Upper lobe of right lung (tissue), 1 donor: ENCODE measurements around the gene SNAP47. TPM values are rescaled to one million over a fixed set of nuclear protein-coding genes. Genes with fewer than 3 reads are reported as not detected.
A peak's percentile ranks its signal among the peaks of the same experiment; 100 is the strongest.

Experiments
- ATAC-seq: fragments of 200-7000 bp; cut with Tn5 transposase; one replicate; pipeline ENCODE4 v1.9.1; 2020; ENCODE audit warnings: mild to moderate bottlenecking, moderate library complexity
- DNase-seq: peaks from one replicate; pipeline ENCODE4 v3.0.0-alpha.2; 2020
- H3K27ac ChIP-seq: fragments of 200-600 bp; one replicate; pipeline ENCODE4 v1.8.0; 2022
- H3K27me3 ChIP-seq: fragments of 200-600 bp; one replicate; pipeline ENCODE4 v1.8.0; 2022; ENCODE audit warnings: mild to moderate bottlenecking
- H3K36me3 ChIP-seq: fragments of 200-600 bp; one replicate; pipeline ENCODE4 v1.8.0; 2022
- H3K4me1 ChIP-seq: fragments of 200-600 bp; one replicate; pipeline ENCODE4 v1.8.0; 2022
- H3K4me3 ChIP-seq: fragments of 200-600 bp; one replicate; pipeline ENCODE4 v1.8.0; 2022; ENCODE audit warnings: mild to moderate bottlenecking
- H3K9me3 ChIP-seq: fragments of 200-600 bp; one replicate; pipeline ENCODE4 v1.8.0; 2022
- CTCF ChIP-seq: fragments of 200-600 bp; IDR thresholded peaks from one replicate; pipeline ENCODE4 v1.8.0; 2022; ENCODE audit warnings: antibody characterized with exemption
- intact Hi-C: fragments of 100-400 bp; cut with DNase I; formaldehyde crosslinking; loops from one replicate; pipeline ENCODE4 v1.11.0; 2022
- total RNA-seq: library from RNA; stranded (reverse); fragmentation: NEBNext Ultra II Directional; extraction: Animal tissue kit (Norgen Biotek cat#: 25700); gene quantifications from one replicate; pipeline ENCODE4 v1.2.1, GENCODE V29; 2021
- donor health status: DM: no; HTN: yes; CAD: no; lungs with severe emphysema.

The SNAP47 gene
- total RNA-seq, 1 donor from 2014 or later: 27.7 TPM

DNA sequence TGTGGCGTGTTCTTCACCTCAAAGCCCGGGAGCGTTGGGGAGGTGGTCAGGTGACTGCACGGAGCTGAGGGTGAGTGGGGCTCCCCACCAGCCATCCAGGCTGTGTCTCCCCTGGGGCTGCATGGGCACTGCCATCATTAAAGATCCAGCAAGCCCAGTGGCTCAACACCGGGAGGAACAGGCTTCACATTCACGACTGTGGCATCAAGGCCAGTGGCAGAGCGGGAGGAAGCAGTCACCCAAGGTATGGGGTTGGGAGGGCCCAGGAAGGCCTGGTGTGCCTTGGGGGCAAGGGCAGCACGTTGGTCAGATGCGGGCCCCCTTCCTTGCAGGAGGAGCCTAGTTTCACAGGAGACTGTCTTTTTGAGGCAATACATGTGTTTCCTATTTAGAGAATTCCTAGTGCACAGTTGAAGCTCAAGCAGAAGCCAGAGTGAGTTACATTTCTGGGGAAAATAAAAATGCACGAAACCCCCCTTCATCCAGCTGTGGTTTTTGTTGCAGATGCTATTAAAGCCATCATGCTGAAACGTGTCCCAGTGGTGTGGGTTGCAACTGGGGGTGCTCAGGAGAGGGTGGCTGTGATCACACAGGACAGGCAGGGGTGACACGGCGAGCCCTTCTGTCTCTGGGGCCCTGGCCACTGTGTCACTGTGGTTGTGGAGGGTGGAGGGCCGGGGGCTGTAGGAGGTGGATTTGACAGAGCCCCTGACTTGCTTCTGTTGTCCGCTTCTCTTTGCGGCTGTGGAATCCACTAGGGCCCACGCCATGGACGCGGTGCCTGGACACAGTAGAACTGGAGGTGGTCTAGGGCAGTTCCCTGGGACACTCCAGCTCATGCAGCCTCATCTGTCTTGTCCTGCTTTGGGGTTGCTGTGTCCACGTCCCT is 34.1 kb downstream of the SNAP47 start:
- H3K4me3 ChIP-seq: no peak overlapping the region
- H3K27me3 ChIP-seq: no peaks in the 10 kb centered on the region
- ATAC-seq (no peak), DNase-seq (peak; percentile 55)
- H3K9me3 ChIP-seq: no peaks in the 10 kb centered on the region
- intact Hi-C loops: no loop called here
- H3K36me3 ChIP-seq: peaks cover 7% of the 10 kb centered on the region
- H3K4me1 ChIP-seq: no peaks in the 10 kb centered on the region
- TF ChIP-seq CTCF: no peak
- no peak overlapping the region for H3K27ac ChIP-seq

GRCh38 chr1:227769936-227770494 is 34.8 kb downstream of the SNAP47 start:
- Histone ChIP-seq H3K27me3 (no peaks in the 10 kb centered on the region), H3K9me3 (no peaks in the 10 kb centered on the region), H3K4me3 (no peak overlapping the region), H3K4me1 (no peaks in the 10 kb centered on the region), H3K27ac (no peak overlapping the region), H3K36me3 (peaks cover 7% of the 10 kb centered on the region)
- intact Hi-C loops: no loop called here
- no peak for TF ChIP-seq CTCF
- no peak for ATAC-seq
- DNase-seq: peak; percentile 58

- Histone ChIP-seq H3K4me3 (no peak overlapping the region), H3K4me1 (no peaks in the 10 kb centered on the region), H3K27ac (no peak overlapping the region), H3K36me3 (peaks cover 8% of the 10 kb centered on the region), H3K27me3 (no peaks in the 10 kb centered on the region), H3K9me3 (no peaks in the 10 kb centered on the region)
- DNase-seq: peak; percentile 57
- intact Hi-C loops: no loop called here
- no peak for TF ChIP-seq CTCF
- no peak for ATAC-seq
Measured at GRCh38 chr1:227770812-227771211, 35.6 kb downstream of the SNAP47 start.

GRCh38 chr1:227771326-227771725 is 36.1 kb downstream of the SNAP47 start:
- no peak overlapping the region for H3K4me3 ChIP-seq
- ATAC-seq (no peak), DNase-seq (peak; percentile 48)
- no peaks in the 10 kb centered on the region for H3K9me3 ChIP-seq
- no peaks in the 10 kb centered on the region for H3K4me1 ChIP-seq
- no peaks in the 10 kb centered on the region for H3K27me3 ChIP-seq
- no peak for TF ChIP-seq CTCF
- no peak overlapping the region for H3K27ac ChIP-seq
- intact Hi-C loops: no loop called here
- peaks cover 11% of the 10 kb centered on the region for H3K36me3 ChIP-seq

DNA sequence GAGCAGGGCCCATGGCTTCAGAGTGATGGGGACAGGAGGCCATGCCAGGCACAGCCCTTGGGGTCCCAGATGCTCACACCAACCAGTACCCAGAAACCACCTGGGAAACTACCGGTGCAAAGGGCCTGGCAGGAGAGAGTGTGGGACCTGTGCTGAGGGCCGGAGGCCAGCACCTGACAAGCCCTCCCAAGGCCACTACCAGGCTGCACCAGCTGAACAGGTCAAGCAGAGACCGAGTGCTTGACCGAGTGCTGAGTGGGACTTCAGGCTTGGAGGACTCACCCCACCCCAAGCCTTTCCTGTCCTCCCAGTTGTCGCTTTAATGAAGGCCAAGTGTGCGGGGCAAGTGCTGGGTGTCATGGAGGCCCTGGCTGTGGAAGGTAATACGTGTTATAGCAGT is 36.5 kb downstream of the SNAP47 start:
- DNase-seq (peak; percentile 46), ATAC-seq (peak; percentile 41)
- peaks cover 11% of the 10 kb centered on the region for H3K36me3 ChIP-seq
- H3K27me3 ChIP-seq: no peaks in the 10 kb centered on the region
- TF ChIP-seq CTCF: no peak
- intact Hi-C loops: no loop called here
- no peak overlapping the region for H3K4me3 ChIP-seq
- no peaks in the 10 kb centered on the region for H3K4me1 ChIP-seq
- no peak overlapping the region for H3K27ac ChIP-seq
- no peaks in the 10 kb centered on the region for H3K9me3 ChIP-seq
